PFSK-1 (cell line): ENCODE measurements around the gene KANSL1L.

Experiments
- FOXP2 ChIP-seq: optimal IDR thresholded peaks from 2 replicates; pipeline ENCODE3; 2011; ENCODE audit warnings: borderline replicate concordance, control low read depth, inconsistent platforms; ENCODE audit not compliant: insufficient read depth; ENCODE audit errors: extremely low read length, extremely low read depth
- POLR2AphosphoS5 ChIP-seq: IDR thresholded peaks from 2 replicates; pipeline ENCODE4 v1.6.1; 2012; ENCODE audit warnings: low read depth, mild to moderate bottlenecking, control low read depth, low read length, moderate library complexity
- REST ChIP-seq, 2 experiments: IDR thresholded peaks; 2 replicates each; pipeline versions ENCODE4 v1.6.1 to v1.8.0; 2011 to 2012; ENCODE audit warnings: low read depth in 2 of 2, low read length in 2 of 2, control low read depth in 1 of 2, inconsistent platforms in 1 of 2, mild to moderate bottlenecking in 1 of 2, moderate library complexity in 1 of 2; ENCODE audit not compliant: insufficient read depth in 1 of 2
- SIN3A ChIP-seq: IDR thresholded peaks from 2 replicates; pipeline ENCODE4 v1.6.1; 2012; ENCODE audit warnings: mild to moderate bottlenecking, low read length, moderate library complexity, borderline replicate concordance; ENCODE audit not compliant: insufficient read depth
- TAF1 ChIP-seq: IDR thresholded peaks from 2 replicates; pipeline ENCODE4 v1.6.1; 2012; ENCODE audit warnings: low read length, control low read depth, borderline replicate concordance; ENCODE audit not compliant: insufficient read depth

- TF ChIP-seq FOXP2 = no peak
- TF ChIP-seq REST (IDR thresholded peaks at IDR 0.05; ENCODE audit: insufficient read depth in 1 of 2, low read depth in 2 of 2, low read length in 2 of 2) = no peak
- TF ChIP-seq SIN3A = no peak
- no peak for TF ChIP-seq POLR2AphosphoS5
- no peak for TF ChIP-seq TAF1
Measured at GRCh38 chr2:210086292-210086691, 84.9 kb downstream of the KANSL1L start.
